ENCODE results near the gene EPS8L2. TPM values are rescaled to one million over a fixed set of nuclear protein-coding genes. Genes with fewer than 3 reads are reported as not detected.

The EPS8L2 gene
- total RNA-seq, 1 donor from 2014 or later, result 2.7 TPM

Other genes starting within 250 kb of the EPS8L2 start
- 257 and 310 TPM in 2 replicates for gene RNH1, start 199.0 kb upstream of the EPS8L2 start, total RNA-seq
- gene HRAS, start 170.7 kb upstream of the EPS8L2 start, total RNA-seq, result 51.6 and 70.2 TPM in 2 replicates
- gene LRRC56, start 168.7 kb upstream of the EPS8L2 start, total RNA-seq, result 0.56 and 0.68 TPM in 2 replicates
- gene LMNTD2, start 145.5 kb upstream of the EPS8L2 start, total RNA-seq, result 1.3 and 2.6 TPM in 2 replicates
- 21.3 and 25.2 TPM in 2 replicates for gene RASSF7, start 145.3 kb upstream of the EPS8L2 start, total RNA-seq
- 27.7 and 31.4 TPM in 2 replicates for gene PHRF1, start 129.8 kb upstream of the EPS8L2 start, total RNA-seq
- 16.8 and 24.2 TPM in 2 replicates for gene IRF7, start 90.3 kb upstream of the EPS8L2 start, total RNA-seq
- gene CDHR5, start 81.3 kb upstream of the EPS8L2 start, total RNA-seq, result not detected in 2 replicates
- gene SCT, start 79.0 kb upstream of the EPS8L2 start, total RNA-seq, result not detected in 2 replicates
- under 0.01 TPM in 1 of 2 replicates, not detected in the other for gene DRD4, start 69.0 kb upstream of the EPS8L2 start, total RNA-seq
- 36.8 and 40.8 TPM in 2 replicates for gene DEAF1, start 11.0 kb upstream of the EPS8L2 start, total RNA-seq
- 10.7 and 12.4 TPM in 2 replicates for gene TMEM80, start 10.4 kb upstream of the EPS8L2 start, total RNA-seq
- gene TALDO1, start 41.2 kb downstream of the EPS8L2 start, total RNA-seq, result 115 and 149 TPM in 2 replicates
- 19.6 and 23.4 TPM in 2 replicates for gene GATD1, start 71.3 kb downstream of the EPS8L2 start, total RNA-seq
- gene CEND1, start 83.9 kb downstream of the EPS8L2 start, total RNA-seq, result 0.14 and 0.17 TPM in 2 replicates
- 7.1 and 13.6 TPM in 2 replicates for gene SLC25A22, start 92.0 kb downstream of the EPS8L2 start, total RNA-seq
- 7.8 and 12.1 TPM in 2 replicates for gene PIDD1, start 99.0 kb downstream of the EPS8L2 start, total RNA-seq
- 199 and 232 TPM in 2 replicates for gene RPLP2, start 103.7 kb downstream of the EPS8L2 start, total RNA-seq
- gene PNPLA2, start 112.7 kb downstream of the EPS8L2 start, total RNA-seq, result 41.4 and 76.9 TPM in 2 replicates
- gene CRACR2B, start 121.7 kb downstream of the EPS8L2 start, total RNA-seq, result 27.5 and 29.8 TPM in 2 replicates
- 700 and 712 TPM in 2 replicates for gene CD151, start 126.7 kb downstream of the EPS8L2 start, total RNA-seq
- gene POLR2L, start 136.3 kb downstream of the EPS8L2 start, total RNA-seq, result 81.9 and 193 TPM in 2 replicates
- gene TSPAN4, start 136.6 kb downstream of the EPS8L2 start, total RNA-seq, result 167 and 179 TPM in 2 replicates
- gene CHID1, start 204.6 kb downstream of the EPS8L2 start, total RNA-seq, result 38.1 and 56.4 TPM in 2 replicates
- 51.1 and 57.9 TPM in 2 replicates for gene AP2A2, start 219.6 kb downstream of the EPS8L2 start, total RNA-seq

Data from dermis blood vessel endothelial cell (primary cell).